ENCODE measurements around the gene LRRC25. TPM values are rescaled to one million over a fixed set of nuclear protein-coding genes. Genes with fewer than 3 reads are reported as not detected.

The LRRC25 gene
- total RNA-seq, 1 experiment from 2014 or later = 0.12 TPM

- no peak overlapping the region for H3K9ac ChIP-seq (ENCODE audit: low read length)
- DNase-seq (ENCODE audit: low read depth, low spot score) (no peak), ATAC-seq (no peak)
- no peaks in the 10 kb centered on the region for H3K79me2 ChIP-seq (ENCODE audit: insufficient read depth, low read length)
- H2AFZ ChIP-seq (ENCODE audit: low read depth, low read length, poor library complexity, severe bottlenecking) = no peak overlapping the region
- no TSS peak for BruUV-seq (replicated peaks)
- no peaks in the 10 kb centered on the region for H3K27me3 ChIP-seq (ENCODE audit: insufficient read depth, low read length)
- ChIA-PET RAD21 (ENCODE audit: low non-redundant PET in 1 of 2, low total read pairs in 2 of 2, uncharacterized antibody in 2 of 2, unreplicated experiment in 2 of 2) (no interaction called here), CTCF (no interaction called here), POLR2A (no interaction called here)
- TF ChIP-seq ELF1 (IDR thresholded peaks at IDR 0.05; ENCODE audit: borderline replicate concordance, low read depth) (no peak), EZH2 (IDR thresholded peaks at IDR 0.05) (no peak), EGR1 (IDR thresholded peaks at IDR 0.05; ENCODE audit: low read depth) (no peak), POLR2A (IDR thresholded peaks at IDR 0.05; ENCODE audit: borderline replicate concordance, extremely low read depth, insufficient read depth, insufficient read length) (no peak), JUND (IDR thresholded peaks at IDR 0.05) (no peak), REST (IDR thresholded peaks at IDR 0.05; ENCODE audit: low read depth) (no peak)
- no peaks in the 10 kb centered on the region for H4K20me1 ChIP-seq (ENCODE audit: insufficient read depth)
- H3K9me3 ChIP-seq (ENCODE audit: control insufficient read depth in 1 of 2, insufficient read depth in 1 of 2, low read depth in 1 of 2, low read length in 2 of 2) = no peaks in the 10 kb centered on the region
- peaks cover 5 to 21% of the 10 kb centered on the region in 2 experiments for H3K4me1 ChIP-seq (ENCODE audit: control insufficient read depth in 1 of 2, insufficient read depth in 2 of 2, low read length in 2 of 2)
- H3K27ac ChIP-seq (ENCODE audit: low read depth, low read length) = no peak overlapping the region
- H3K9me2 ChIP-seq (ENCODE audit: insufficient read depth) = no peaks in the 10 kb centered on the region
- H3K4me3 ChIP-seq (replicated peaks in 1 of 2; ENCODE audit: low read depth in 1 of 2, low read length in 2 of 2) = no peak overlapping the region
- intact Hi-C loops (cut with micrococcal nuclease) = no loop called here
- H3K4me2 ChIP-seq (ENCODE audit: low read length) = no peak overlapping the region
- no peaks in the 10 kb centered on the region for H3K36me3 ChIP-seq (ENCODE audit: control insufficient read depth in 1 of 2, insufficient read depth in 2 of 2, low read length in 2 of 2)
These were observed 766 bp downstream of the LRRC25 start for GRCh38 chr19:18396471-18397241.
